Activated CD4-positive, CD25-positive, alpha-beta regulatory T cell treated with anti-CD3 and anti-CD28 coated beads, Interleukin-2, amount 50 U/mL, for 16 hours (primary cell): ENCODE results near the gene PADI6.

Experiments
- DNase-seq: peaks from one replicate; pipeline ENCODE4 v3.0.0-alpha.2; 2020; ENCODE audit warnings: low read depth, low spot score

PADI6 gene

GRCh38 chr1:17434016-17434415 lies 62.0 kb downstream of the PADI6 start:
- no peak for DNase-seq

- DNase-seq: no peak
Observed at GRCh38 chr1:17434601-17435000, 62.6 kb downstream of the PADI6 start.

GRCh38 chr1:17436380-17437174 lies 64.6 kb downstream of the PADI6 start:
- no peak for DNase-seq

GRCh38 chr1:17437260-17437579 lies 65.2 kb downstream of the PADI6 start:
- DNase-seq: no peak

GRCh38 chr1:17437580-17438317 lies 65.8 kb downstream of the PADI6 start:
- DNase-seq: no peak

GRCh38 chr1:17438318-17439249 lies 66.6 kb downstream of the PADI6 start:
- DNase-seq: peak; percentile 41

GRCh38 chr1:17439250-17440073 lies 67.5 kb downstream of the PADI6 start, which contains the start of gene RCC2:
Gene RCC2, minus strand, starts transcription at chr1:17439677. Its CDS starts 1,163 bp downstream, at chr1:17438514.
- DNase-seq: peak; percentile 45

GRCh38 chr1:17440074-17440826 lies 68.3 kb downstream of the PADI6 start:
- no peak for DNase-seq

- DNase-seq: no peak
Observed at GRCh38 chr1:17440827-17441168, 68.8 kb downstream of the PADI6 start.

GRCh38 chr1:17441265-17441992 lies 69.4 kb downstream of the PADI6 start:
- no peak for DNase-seq

GRCh38 chr1:17441993-17442357 lies 70.0 kb downstream of the PADI6 start:
- no peak for DNase-seq

GRCh38 chr1:17442841-17443240 lies 70.8 kb downstream of the PADI6 start:
- DNase-seq: no peak

GRCh38 chr1:17447501-17447992 lies 75.6 kb downstream of the PADI6 start:
- no peak for DNase-seq
